Measurements from ENCODE around the gene ROR1.

DNA sequence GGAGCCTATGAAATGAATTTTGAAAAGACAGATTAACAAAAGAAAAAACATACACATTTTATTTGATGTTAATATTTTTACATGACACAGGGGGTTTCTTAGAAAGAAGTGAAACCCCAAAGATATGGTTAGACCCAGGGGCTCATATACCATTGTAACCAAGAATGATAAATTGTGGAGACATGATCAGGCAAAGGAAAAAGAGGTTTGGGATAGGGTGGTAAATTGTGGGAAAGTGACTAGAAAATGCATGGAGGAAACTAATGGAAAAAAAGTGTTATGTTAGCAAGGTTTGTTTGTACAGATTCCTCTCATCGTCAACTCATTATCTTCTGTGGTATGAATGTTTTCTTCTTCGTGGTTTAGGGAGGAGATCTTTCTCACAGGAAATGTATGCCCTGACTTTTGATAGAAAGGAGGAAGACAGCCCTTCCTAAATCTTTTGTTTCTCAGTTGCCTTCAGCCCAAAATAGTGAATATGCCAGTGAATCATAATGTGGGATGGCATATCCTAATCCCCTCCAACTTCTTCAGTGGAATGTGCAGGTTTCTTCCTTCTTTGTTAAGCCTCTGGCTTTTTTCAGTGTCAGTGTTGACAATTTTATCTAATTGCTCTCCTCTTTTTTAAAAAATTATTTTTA lies 289.2 kb downstream of the ROR1 start:
- TF ChIP-seq, protein P1, sequence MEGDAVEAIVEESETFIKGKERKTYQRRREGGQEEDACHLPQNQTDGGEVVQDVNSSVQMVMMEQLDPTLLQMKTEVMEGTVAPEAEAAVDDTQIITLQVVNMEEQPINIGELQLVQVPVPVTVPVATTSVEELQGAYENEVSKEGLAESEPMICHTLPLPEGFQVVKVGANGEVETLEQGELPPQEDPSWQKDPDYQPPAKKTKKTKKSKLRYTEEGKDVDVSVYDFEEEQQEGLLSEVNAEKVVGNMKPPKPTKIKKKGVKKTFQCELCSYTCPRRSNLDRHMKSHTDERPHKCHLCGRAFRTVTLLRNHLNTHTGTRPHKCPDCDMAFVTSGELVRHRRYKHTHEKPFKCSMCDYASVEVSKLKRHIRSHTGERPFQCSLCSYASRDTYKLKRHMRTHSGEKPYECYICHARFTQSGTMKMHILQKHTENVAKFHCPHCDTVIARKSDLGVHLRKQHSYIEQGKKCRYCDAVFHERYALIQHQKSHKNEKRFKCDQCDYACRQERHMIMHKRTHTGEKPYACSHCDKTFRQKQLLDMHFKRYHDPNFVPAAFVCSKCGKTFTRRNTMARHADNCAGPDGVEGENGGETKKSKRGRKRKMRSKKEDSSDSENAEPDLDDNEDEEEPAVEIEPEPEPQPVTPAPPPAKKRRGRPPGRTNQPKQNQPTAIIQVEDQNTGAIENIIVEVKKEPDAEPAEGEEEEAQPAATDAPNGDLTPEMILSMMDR (conservative IDR thresholded peaks at IDR 0.05; ENCODE audit: low read length), result no peak
- no peak for TF ChIP-seq EZH2phosphoT487 (IDR thresholded peaks at IDR 0.05; ENCODE audit: borderline replicate concordance, low read depth, low read length)

Measured in OCI-LY7 (cell line).